HEK293T (cell line): ENCODE results near the gene CLRN3.

Experiments
- CTCF ChIA-PET: fragments of 350-600 bp; formaldehyde crosslinking; extraction: SDS; loops from one replicate; lab custom pipeline; 2021; ENCODE audit warnings: antibody characterized with exemption, inconsistent platforms; lab: Yijun Ruan, JAX
- POLR2A ChIA-PET: fragments of 350-600 bp; formaldehyde crosslinking; extraction: SDS; loops from one replicate; lab custom pipeline; 2020; ENCODE audit warnings: antibody characterized with exemption, inconsistent platforms; lab: Yijun Ruan, JAX
- DNase-seq: peaks from one replicate; pipeline ENCODE4 v3.0.0; 2012; ENCODE audit warnings: mixed read lengths; ENCODE audit errors: extremely low spot score
- ARNT ChIP-seq: fragments of 450-650 bp; IDR thresholded peaks from 2 replicates; pipeline ENCODE4 v1.6.1; 2017; ENCODE audit warnings: mild to moderate bottlenecking
- BHLHE40 ChIP-seq: fragments of 450-650 bp; IDR thresholded peaks from 2 replicates; pipeline ENCODE4 v1.6.1; 2016; ENCODE audit warnings: mild to moderate bottlenecking, moderate library complexity, borderline replicate concordance
- CTBP1 ChIP-seq: fragments of 450-650 bp; IDR thresholded peaks from 2 replicates; pipeline ENCODE4 v1.6.1; 2016; ENCODE audit warnings: borderline replicate concordance
- ELF4 ChIP-seq: fragments of 450-650 bp; IDR thresholded peaks from 2 replicates; pipeline ENCODE4 v1.6.1; 2017; ENCODE audit warnings: antibody characterized with exemption
- FOXA1 ChIP-seq: fragments of 450-650 bp; IDR thresholded peaks from 2 replicates; pipeline ENCODE4 v1.6.1; 2016; ENCODE audit warnings: mild to moderate bottlenecking
- FOXK2 ChIP-seq: fragments of 450-650 bp; IDR thresholded peaks from 2 replicates; pipeline ENCODE4 v1.6.1; 2016; ENCODE audit warnings: mild to moderate bottlenecking
- FOXM1 ChIP-seq: fragments of 450-650 bp; IDR thresholded peaks from 2 replicates; pipeline ENCODE4 v1.6.1; 2017; ENCODE audit warnings: mild to moderate bottlenecking, borderline replicate concordance
- HDGF ChIP-seq: fragments of 450-650 bp; IDR thresholded peaks from 2 replicates; pipeline ENCODE4 v1.6.1; 2017; ENCODE audit warnings: antibody characterized with exemption, borderline replicate concordance
- L3MBTL2 ChIP-seq: fragments of 450-650 bp; conservative IDR thresholded peaks from 2 replicates; pipeline ENCODE4 v1.6.1; 2016; ENCODE audit warnings: mild to moderate bottlenecking
- LEF1 ChIP-seq: fragments of 450-650 bp; IDR thresholded peaks from 2 replicates; pipeline ENCODE4 v1.6.1; 2017; ENCODE audit warnings: mild to moderate bottlenecking, borderline replicate concordance
- NFRKB ChIP-seq: fragments of 450-650 bp; IDR thresholded peaks from 2 replicates; pipeline ENCODE4 v1.6.1; 2016; ENCODE audit warnings: mild to moderate bottlenecking, moderate library complexity
- PKNOX1 ChIP-seq: fragments of 450-650 bp; IDR thresholded peaks from 2 replicates; pipeline ENCODE4 v1.6.1; 2016
- SP1 ChIP-seq: fragments of 450-650 bp; IDR thresholded peaks from 2 replicates; pipeline ENCODE4 v1.6.1; 2017
- SUZ12 ChIP-seq: fragments of 450-650 bp; IDR thresholded peaks from 2 replicates; pipeline ENCODE4 v1.6.1; 2016; ENCODE audit warnings: mild to moderate bottlenecking
- TARDBP ChIP-seq: fragments of 450-650 bp; IDR thresholded peaks from 2 replicates; pipeline ENCODE4 v1.6.1; 2016
- ZNF384 ChIP-seq: fragments of 450-650 bp; IDR thresholded peaks from 2 replicates; pipeline ENCODE4 v1.6.1; 2016

CLRN3 gene

GRCh38 chr10:127905848-127906261 is 13.1 kb upstream of the CLRN3 start:
- CTCF ChIA-PET, result interaction anchor here (0.6 to 2.8 kb wide), 5 partner anchors 14 to 163 kb away, joined by 3 to 16 read pairs (median 3); no protein-coding TSS in a partner anchor
- POLR2A ChIA-PET, result interaction anchor here (0.6 kb wide), 1 partner anchor 28 kb away, joined by 3 read pairs; no protein-coding TSS in a partner anchor
- DNase-seq, result no peak
- TF ChIP-seq TARDBP (no peak), SP1 (no peak), FOXM1 (no peak), PKNOX1 (no peak), LEF1 (no peak), CTBP1 (no peak), FOXK2 (no peak), ARNT (no peak), FOXA1 (no peak), ZNF384 (no peak), HDGF (no peak), L3MBTL2 (no peak), NFRKB (no peak), ELF4 (no peak), BHLHE40 (no peak), SUZ12 (no peak)

GRCh38 chr10:127905001-127905847 is 12.5 kb upstream of the CLRN3 start:
- no peak for DNase-seq
- ChIA-PET POLR2A (interaction anchor here (0.6 kb wide), 1 partner anchor 28 kb away, joined by 3 read pairs; no protein-coding TSS in a partner anchor), CTCF (interaction anchor here (0.9 to 2.8 kb wide), 4 partner anchors 104 to 164 kb away, joined by 3 to 16 read pairs (median 4); no protein-coding TSS in a partner anchor)
- TF ChIP-seq ARNT (no peak), FOXM1 (no peak), NFRKB (no peak), LEF1 (no peak), HDGF (no peak), ZNF384 (no peak), SP1 (no peak), FOXA1 (no peak), L3MBTL2 (no peak), BHLHE40 (no peak), FOXK2 (no peak), PKNOX1 (no peak), ELF4 (no peak), CTBP1 (no peak)

GRCh38 chr10:127904311-127905000 is 11.7 kb upstream of the CLRN3 start:
- no peak for DNase-seq
- CTCF ChIA-PET, result interaction anchor here (1.5 to 2.8 kb wide), 2 partner anchors 105 to 106 kb away, joined by 3 to 16 read pairs; no protein-coding TSS in a partner anchor
- POLR2A ChIA-PET, result no interaction called here
- no peak for TF ChIP-seq TARDBP
- TF ChIP-seq NFRKB, result no peak
- no peak for TF ChIP-seq L3MBTL2
- TF ChIP-seq HDGF, result no peak
- no peak for TF ChIP-seq BHLHE40
- TF ChIP-seq FOXM1, result no peak
- no peak for TF ChIP-seq FOXK2
- no peak for TF ChIP-seq PKNOX1
- no peak for TF ChIP-seq ARNT
- TF ChIP-seq FOXA1, result no peak
- no peak for TF ChIP-seq SP1
- no peak for TF ChIP-seq CTBP1
- no peak for TF ChIP-seq ELF4
- TF ChIP-seq SUZ12, result no peak
- no peak for TF ChIP-seq ZNF384
- no peak for TF ChIP-seq LEF1

- CTCF ChIA-PET, result no interaction called here
Observed at GRCh38 chr10:127903789-127904188, 11.0 kb upstream of the CLRN3 start.

More at GRCh38 chr10:127903789-127904188, 11.0 kb upstream of the CLRN3 start:
- POLR2A ChIA-PET, result no interaction called here
- no peak for DNase-seq
- no peak for TF ChIP-seq PKNOX1
- TF ChIP-seq CTBP1, result no peak
- TF ChIP-seq ARNT, result no peak
- TF ChIP-seq FOXM1, result no peak
- no peak for TF ChIP-seq BHLHE40
- no peak for TF ChIP-seq LEF1
- no peak for TF ChIP-seq NFRKB
- TF ChIP-seq SP1, result no peak
- TF ChIP-seq ZNF384, result no peak
- no peak for TF ChIP-seq ELF4
- TF ChIP-seq TARDBP, result no peak
